Keratinocyte (primary cell): ENCODE measurements around the gene SLC23A1. TPM values are rescaled to one million over a fixed set of nuclear protein-coding genes. Genes with fewer than 3 reads are reported as not detected.

Experiments
- DNase-seq: peaks from one replicate; pipeline ENCODE4 v3.0.0-alpha.2; 2011; ENCODE audit warnings: low read depth, missing footprints, low spot score
- FAIRE-seq: peaks from 2 replicates; lab custom pipeline; 2011; peaks lifted over from hg19 to GRCh38; lab: Jason Lieb, UNC
- H2AFZ ChIP-seq: 2 replicates; pipeline ENCODE4 v1.6.0; 2012; ENCODE audit warnings: low read length, control low read depth, inconsistent platforms; ENCODE audit not compliant: control insufficient read depth
- H3K27ac ChIP-seq: 2 replicates; pipeline ENCODE4 v1.5.1; 2011; ENCODE audit warnings: low read length; ENCODE audit not compliant: control insufficient read depth, insufficient read depth
- H3K27me3 ChIP-seq: 3 replicates; pipeline ENCODE4 v1.6.0; 2011; ENCODE audit warnings: low read length; ENCODE audit not compliant: control insufficient read depth, insufficient read depth; ENCODE audit errors: extremely low read depth
- H3K36me3 ChIP-seq, 2 experiments: 2 replicates in 1 of 2; 3 replicates in 1 of 2; pipeline ENCODE4 v1.5.1; 2011; ENCODE audit warnings: low read length in 2 of 2, mild to moderate bottlenecking in 1 of 2; ENCODE audit not compliant: control insufficient read depth in 2 of 2, insufficient read depth in 2 of 2; ENCODE audit errors: extremely low read depth in 1 of 2
- H3K4me1 ChIP-seq: 3 replicates; pipeline ENCODE4 v1.5.1; 2011; ENCODE audit warnings: low read length; ENCODE audit not compliant: control insufficient read depth, insufficient read depth; ENCODE audit errors: extremely low read depth
- H3K4me2 ChIP-seq: 3 replicates; pipeline ENCODE4 v1.6.0; 2011; ENCODE audit warnings: low read depth, low read length; ENCODE audit not compliant: control insufficient read depth, insufficient read depth; ENCODE audit errors: extremely low read depth
- H3K4me3 ChIP-seq, 3 experiments: fragments of 200-600 bp in 1 of 3; sonication (generic) in 1 of 3; 2 replicates in 2 of 3; 3 replicates in 1 of 3; pipeline ENCODE4 v1.5.1; 2011 to 2016; ENCODE audit warnings: low read length in 3 of 3, mild to moderate bottlenecking in 3 of 3, control low read depth in 2 of 3, inconsistent platforms in 1 of 3, low read depth in 1 of 3, mixed read lengths in 1 of 3, mixed run types in 1 of 3, moderate library complexity in 1 of 3; ENCODE audit not compliant: control insufficient read depth in 2 of 3, insufficient read depth in 2 of 3; ENCODE audit errors: extremely low read depth in 1 of 3
- H3K79me2 ChIP-seq: 2 replicates; pipeline ENCODE4 v1.6.0; 2012; ENCODE audit warnings: low read length; ENCODE audit not compliant: control insufficient read depth, insufficient read depth
- H3K9ac ChIP-seq: 3 replicates; pipeline ENCODE4 v1.6.0; 2011; ENCODE audit warnings: low read length; ENCODE audit not compliant: control insufficient read depth, insufficient read depth; ENCODE audit errors: extremely low read depth
- H3K9me1 ChIP-seq: 3 replicates; pipeline ENCODE4 v1.6.0; 2011; ENCODE audit warnings: low read length; ENCODE audit not compliant: control insufficient read depth, insufficient read depth; ENCODE audit errors: extremely low read depth
- H3K9me3 ChIP-seq: 2 replicates; pipeline ENCODE4 v1.5.1; 2012; ENCODE audit warnings: low read depth, low read length; ENCODE audit not compliant: control insufficient read depth
- H4K20me1 ChIP-seq: 3 replicates; pipeline ENCODE4 v1.6.0; 2011; ENCODE audit warnings: low read length; ENCODE audit not compliant: control insufficient read depth, insufficient read depth; ENCODE audit errors: extremely low read depth
- CTCF ChIP-seq, 3 experiments: IDR thresholded peaks in 1 of 3; conservative IDR thresholded peaks in 1 of 3; optimal IDR thresholded peaks in 1 of 3; 2 replicates in 2 of 3; 3 replicates in 1 of 3; pipeline versions ENCODE3 to v1.5.1; 2011; ENCODE audit warnings: low read length in 3 of 3, mild to moderate bottlenecking in 3 of 3, moderate library complexity in 2 of 3, control low read depth in 1 of 3, inconsistent platforms in 1 of 3; ENCODE audit not compliant: insufficient read depth in 2 of 3; ENCODE audit errors: extremely low read depth in 1 of 3
- EZH2 ChIP-seq: IDR thresholded peaks from one replicate; pipeline ENCODE4 v1.6.1; 2012; ENCODE audit warnings: inconsistent platforms, mild to moderate bottlenecking, low read length, moderate library complexity
- dilution Hi-C: fragments of 300-500 bp; cut with MboI; formaldehyde crosslinking; loops from one replicate; pipeline ENCODE4 v1.7.0; 2020; ENCODE audit warnings: low sequenced_read_pairs; ENCODE audit not compliant: extremely low pct_ligation_motif_present
- polyA plus RNA-seq, 5 experiments: library from polyadenylated mRNA; depleted of rRNA in 3 of 5; stranded (reverse) in 3 of 5; stranded (forward) in 1 of 5; unstranded in 1 of 5; fragments of >200 nt; gene quantifications; 1 replicate in 1 of 5; 2 replicates in 3 of 5; 3 replicates in 1 of 5; pipeline versions ENCODE4 v1.2.1 to v1.2.3, GENCODE V29; 2011 to 2012; ENCODE audit warnings: missing spikeins in 2 of 5, low read depth in 1 of 5, low replicate concordance in 1 of 5

SLC23A1 gene
- polyA plus RNA-seq, 1 donor (not counting 4 experiments of a cell fraction or from before 2014, with no cell fraction given) = not detected

DNA sequence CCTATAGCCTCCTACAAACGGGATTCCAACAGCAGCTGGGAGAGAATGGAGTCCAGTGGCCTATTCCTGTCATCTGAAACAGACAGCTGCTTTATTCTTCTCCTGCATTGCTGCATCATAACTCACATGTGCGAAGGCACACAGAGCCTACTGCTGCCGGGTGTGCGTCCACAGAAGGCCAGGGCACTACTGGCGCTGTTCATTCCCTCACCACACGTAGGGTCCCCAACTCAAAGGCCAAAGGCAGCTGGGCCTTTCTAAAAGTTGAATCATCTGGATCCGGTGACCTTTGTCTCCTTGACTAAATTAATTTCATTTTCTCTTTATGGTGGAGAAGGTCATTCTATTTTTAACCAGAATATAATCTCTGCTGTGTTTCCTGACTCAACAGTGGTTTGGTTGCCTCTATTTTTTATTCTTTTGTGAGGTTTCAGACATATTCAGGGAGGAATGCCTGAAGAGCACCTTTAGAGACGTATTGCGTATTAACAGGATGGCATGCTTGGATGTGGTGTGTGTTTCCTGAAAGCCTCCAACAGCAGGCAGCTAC, 31.6 kb upstream of the SLC23A1 start:
- dilution Hi-C loops = no loop called here

DNA sequence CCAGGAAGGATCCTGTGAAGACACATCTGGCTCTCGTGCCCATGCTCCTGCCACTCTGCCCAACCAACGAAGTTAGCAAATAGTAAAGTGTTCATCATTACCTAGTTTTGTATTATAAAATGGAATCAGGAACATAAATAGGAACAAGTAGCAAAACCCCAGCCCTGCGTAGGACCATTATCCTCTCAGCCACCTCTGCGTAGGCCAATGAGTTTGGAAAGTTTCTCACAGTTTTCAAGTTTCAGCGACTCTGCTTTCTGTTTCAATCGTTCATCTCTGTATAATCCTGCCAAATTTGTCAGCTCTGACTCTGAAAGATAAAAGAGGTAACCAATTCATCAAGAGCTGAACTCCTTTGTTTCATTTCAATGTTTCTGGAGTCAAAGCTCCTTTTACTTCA, 30.9 kb upstream of the SLC23A1 start:
- FAIRE-seq (no peak), DNase-seq (no peak)
- H3K9me3 ChIP-seq = no peaks in the 10 kb centered on the region
- no peak for TF ChIP-seq EZH2
- TF ChIP-seq CTCF (optimal IDR thresholded peaks at IDR 0.05 in 1 of 3, IDR thresholded peaks at IDR 0.05 in 1 of 3, conservative IDR thresholded peaks at IDR 0.05 in 1 of 3; ENCODE audit: extremely low read depth in 1 of 3, insufficient read depth in 2 of 3, low read length in 3 of 3) = no peak
- peak overlapping the region; percentile 23 for H3K4me2 ChIP-seq
- no peak overlapping the region for H3K4me3 ChIP-seq
- no peaks in the 10 kb centered on the region for H3K79me2 ChIP-seq
- H3K9ac ChIP-seq = no peak overlapping the region
- no peaks in the 10 kb centered on the region for H3K36me3 ChIP-seq
- no peaks in the 10 kb centered on the region for H4K20me1 ChIP-seq
- H3K27ac ChIP-seq = peak overlapping the region; percentile 84
- dilution Hi-C loops = no loop called here
- H3K9me1 ChIP-seq = no peaks in the 10 kb centered on the region
- peak overlapping the region; percentile 7 for H2AFZ ChIP-seq
- H3K27me3 ChIP-seq = no peaks in the 10 kb centered on the region
- H3K4me1 ChIP-seq = peaks cover 34% of the 10 kb centered on the region

More for the DNA sequence above, 31.6 kb upstream of the SLC23A1 start:
- DNase-seq (no peak), FAIRE-seq (peak; percentile 55)
- Histone ChIP-seq H3K4me1 (peaks cover 34% of the 10 kb centered on the region), H3K4me2 (peak overlapping the region; percentile 23), H4K20me1 (no peaks in the 10 kb centered on the region), H3K27ac (peak overlapping the region; percentile 84), H3K27me3 (no peaks in the 10 kb centered on the region), H3K9me1 (no peaks in the 10 kb centered on the region), H3K4me3 (no peak overlapping the region), H3K36me3 (peaks cover 0 to 2% of the 10 kb centered on the region in 2 experiments), H3K9me3 (no peaks in the 10 kb centered on the region), H3K79me2 (no peaks in the 10 kb centered on the region), H2AFZ (peak overlapping the region; percentile 29), H3K9ac (peak overlapping the region; percentile 31)
- no peak for TF ChIP-seq CTCF (optimal IDR thresholded peaks at IDR 0.05 in 1 of 3, IDR thresholded peaks at IDR 0.05 in 1 of 3, conservative IDR thresholded peaks at IDR 0.05 in 1 of 3; ENCODE audit: extremely low read depth in 1 of 3, insufficient read depth in 2 of 3, low read length in 3 of 3)
- TF ChIP-seq EZH2 = no peak
